Measurements from ENCODE around the gene ZNF609. TPM values are rescaled to one million over a fixed set of nuclear protein-coding genes. Genes with fewer than 3 reads are reported as not detected.
A peak's percentile ranks its signal among the peaks of the same experiment; 100 is the strongest.

ZNF609 gene
- total RNA-seq, 1 donor from 2014 or later = 28.6 TPM

DNA sequence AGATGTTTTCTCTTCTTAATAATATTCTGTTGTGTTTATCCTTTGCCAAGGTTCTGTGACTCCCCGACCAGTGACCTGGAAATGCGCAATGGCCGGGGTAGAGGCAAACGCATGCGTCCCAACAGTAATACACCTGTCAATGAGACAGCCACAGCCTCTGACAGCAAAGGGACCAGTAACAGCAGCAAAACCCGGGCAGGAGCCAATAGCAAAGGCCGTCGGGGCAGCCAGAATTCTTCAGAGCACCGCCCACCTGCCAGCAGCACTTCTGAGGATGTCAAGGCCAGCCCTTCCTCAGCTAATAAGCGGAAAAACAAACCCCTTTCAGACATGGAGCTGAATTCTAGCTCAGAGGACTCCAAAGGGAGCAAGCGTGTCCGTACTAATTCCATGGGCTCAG is 213.5 kb downstream of the ZNF609 start:
- Mint-ChIP-seq H3K27ac (no peak overlapping the region), H3K4me3 (no peak overlapping the region), H3K4me1 (no peaks in the 10 kb centered on the region), H3K36me3 (ENCODE audit: low read depth) (peaks cover 45% of the 10 kb centered on the region), H3K27me3 (no peaks in the 10 kb centered on the region), H3K9me3 (no peaks in the 10 kb centered on the region)
- intact Hi-C loops (cut with micrococcal nuclease) = no loop called here
- ATAC-seq (ENCODE audit: low read depth) (no peak), DNase-seq (no peak)
- POLR2A ChIA-PET = no interaction called here
- TF ChIP-seq CTCF (IDR thresholded peaks at IDR 0.05) = no peak
- CTCF ChIA-PET = interaction anchor here (1.6 kb wide), 1 partner anchor 54 kb away, joined by 6 read pairs; no protein-coding TSS in a partner anchor

DNA sequence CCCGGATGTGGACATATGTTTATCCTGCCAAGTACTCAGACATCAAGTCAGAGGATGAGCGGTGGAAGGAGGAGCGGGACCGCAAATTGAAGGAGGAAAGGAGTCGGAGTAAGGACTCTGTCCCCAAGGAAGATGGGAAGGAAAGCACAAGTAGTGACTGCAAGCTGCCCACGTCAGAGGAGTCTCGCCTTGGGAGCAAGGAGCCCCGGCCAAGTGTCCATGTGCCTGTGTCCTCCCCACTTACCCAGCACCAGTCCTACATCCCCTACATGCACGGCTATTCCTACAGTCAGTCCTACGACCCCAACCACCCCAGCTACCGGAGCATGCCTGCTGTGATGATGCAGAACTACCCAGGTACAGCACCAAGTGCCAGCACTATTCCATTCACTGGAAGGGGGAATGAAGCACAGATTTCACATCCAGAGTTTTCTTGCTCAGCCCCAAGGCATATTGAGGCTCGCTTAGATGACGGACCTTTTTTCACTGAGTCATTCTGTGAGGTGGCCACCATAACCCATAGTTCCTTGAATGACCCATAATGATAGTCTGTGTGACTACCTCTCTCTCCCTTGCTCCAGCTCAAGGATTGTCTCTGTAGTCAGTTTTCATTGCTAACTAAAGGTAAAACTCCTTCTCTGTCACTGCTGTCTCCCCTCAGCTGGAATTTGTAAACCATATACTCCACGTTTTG is 217.9 kb downstream of the ZNF609 start:
- peaks cover 87% of the 10 kb centered on the region for H3K36me3 Mint-ChIP-seq (ENCODE audit: low read depth)
- POLR2A ChIA-PET = no interaction called here
- no peak overlapping the region for H3K27ac Mint-ChIP-seq
- H3K9me3 Mint-ChIP-seq = no peaks in the 10 kb centered on the region
- intact Hi-C loops (cut with micrococcal nuclease) = no loop called here
- ATAC-seq (ENCODE audit: low read depth) = no peak
- no peaks in the 10 kb centered on the region for H3K27me3 Mint-ChIP-seq
- no peak for DNase-seq
- no peak overlapping the region for H3K4me3 Mint-ChIP-seq
- CTCF ChIA-PET = interaction anchor here (14.9 kb wide), 1 partner anchor 50 kb away, joined by 243 read pairs; no protein-coding TSS in a partner anchor
- no peak for TF ChIP-seq CTCF (IDR thresholded peaks at IDR 0.05)
- no peaks in the 10 kb centered on the region for H3K4me1 Mint-ChIP-seq

DNA sequence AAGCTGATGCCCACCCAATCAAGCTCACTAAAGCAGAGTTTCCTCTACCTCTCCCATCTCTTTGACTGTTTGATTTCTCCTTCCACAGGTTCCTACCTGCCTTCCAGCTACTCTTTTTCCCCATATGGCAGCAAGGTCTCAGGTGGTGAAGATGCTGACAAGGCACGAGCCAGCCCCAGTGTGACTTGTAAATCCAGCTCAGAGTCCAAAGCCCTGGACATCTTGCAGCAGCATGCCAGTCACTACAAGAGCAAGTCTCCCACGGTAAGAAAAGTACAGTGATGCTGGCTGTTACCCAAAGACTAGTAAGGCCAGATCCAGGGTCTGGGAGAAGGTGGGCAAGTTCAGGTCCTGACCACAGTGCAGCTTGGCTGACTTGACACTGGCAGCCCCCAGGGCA is 219.7 kb downstream of the ZNF609 start:
- ATAC-seq (ENCODE audit: low read depth) = no peak
- Mint-ChIP-seq H3K4me1 (no peaks in the 10 kb centered on the region), H3K9me3 (no peaks in the 10 kb centered on the region), H3K4me3 (no peak overlapping the region), H3K27me3 (no peaks in the 10 kb centered on the region), H3K36me3 (ENCODE audit: low read depth) (peaks cover 86% of the 10 kb centered on the region), H3K27ac (no peak overlapping the region)
- ChIA-PET CTCF (interaction anchor here (14.9 kb wide), 1 partner anchor 49 kb away, joined by 243 read pairs; no protein-coding TSS in a partner anchor), POLR2A (no interaction called here)
- no peak for TF ChIP-seq CTCF (IDR thresholded peaks at IDR 0.05)
- intact Hi-C loops (cut with micrococcal nuclease) = no loop called here
- no peak for DNase-seq

DNA sequence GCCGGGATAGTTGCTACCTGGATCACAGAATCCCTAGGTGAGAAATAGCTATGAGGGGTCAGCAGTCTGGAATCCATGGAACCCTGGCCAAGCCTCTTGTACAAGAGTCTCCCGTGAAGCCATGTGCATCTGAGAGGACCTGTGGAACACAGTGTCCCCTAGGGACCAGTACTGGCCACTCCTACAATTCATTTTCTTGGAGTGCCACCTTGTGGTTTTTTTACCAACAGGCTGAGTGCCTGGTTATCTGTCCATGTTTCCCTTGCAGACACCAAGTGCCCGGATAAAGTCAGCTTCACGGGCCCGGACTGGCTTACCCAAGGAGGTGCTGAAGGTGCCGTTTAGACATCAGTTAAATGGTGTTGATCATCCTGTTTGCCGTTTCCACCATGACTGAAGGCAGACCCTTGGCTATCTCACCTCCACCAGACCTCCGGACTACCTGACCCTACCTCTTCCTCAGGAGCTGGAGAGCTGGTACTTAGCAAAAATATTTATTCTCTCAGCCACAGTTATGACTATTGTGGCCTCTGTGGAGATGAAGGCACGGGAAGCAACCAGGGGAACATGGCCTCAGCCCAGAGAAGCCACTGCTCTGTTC is 221.1 kb downstream of the ZNF609 start:
- Mint-ChIP-seq H3K27me3 (no peaks in the 10 kb centered on the region), H3K9me3 (no peaks in the 10 kb centered on the region), H3K36me3 (ENCODE audit: low read depth) (peaks cover 87% of the 10 kb centered on the region), H3K4me3 (no peak overlapping the region), H3K27ac (no peak overlapping the region), H3K4me1 (no peaks in the 10 kb centered on the region)
- POLR2A ChIA-PET = interaction anchor here (0.6 kb wide), 1 partner anchor 24 kb away, joined by 3 read pairs; no protein-coding TSS in a partner anchor
- DNase-seq (no peak), ATAC-seq (ENCODE audit: low read depth) (peak; percentile 28)
- intact Hi-C loops (cut with micrococcal nuclease) = loop anchor here (1.0 kb wide), 1 partner anchor 254 kb away; no protein-coding TSS in a partner anchor
- CTCF ChIA-PET = interaction anchor here (1.0 to 14.9 kb wide), 2 partner anchors 47 to 254 kb away, joined by 3 to 243 read pairs; no protein-coding TSS in a partner anchor
- no peak for TF ChIP-seq CTCF (IDR thresholded peaks at IDR 0.05)

DNA sequence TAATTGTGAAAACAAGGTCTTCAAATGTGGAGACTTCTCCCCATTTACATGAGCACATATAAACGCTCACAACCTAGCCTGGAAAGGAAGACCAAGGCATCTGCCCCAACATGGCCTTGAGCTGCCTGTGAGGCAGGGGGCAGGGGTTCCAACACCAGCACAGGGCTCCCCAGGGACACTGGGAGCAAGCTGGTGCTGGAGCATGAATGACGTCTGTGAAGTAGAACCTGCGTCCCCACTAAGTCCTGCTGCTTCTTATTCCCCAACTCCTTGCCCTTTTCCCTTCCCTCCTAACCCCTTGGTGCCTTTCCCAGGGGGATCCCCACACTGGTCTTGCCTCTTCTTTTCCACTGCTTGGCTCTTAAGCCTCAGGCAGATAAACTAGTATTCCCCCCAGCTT is 221.9 kb downstream of the ZNF609 start:
- Mint-ChIP-seq H3K27ac (no peak overlapping the region), H3K4me3 (no peak overlapping the region), H3K9me3 (no peaks in the 10 kb centered on the region), H3K4me1 (no peaks in the 10 kb centered on the region), H3K36me3 (ENCODE audit: low read depth) (peaks cover 90% of the 10 kb centered on the region), H3K27me3 (no peaks in the 10 kb centered on the region)
- ChIA-PET CTCF (interaction anchor here (1.3 to 14.9 kb wide), 3 partner anchors 11 to 255 kb away, joined by 3 to 243 read pairs (median 3); no protein-coding TSS in a partner anchor), POLR2A (no interaction called here)
- DNase-seq (no peak), ATAC-seq (ENCODE audit: low read depth) (no peak)
- intact Hi-C loops (cut with micrococcal nuclease) = no loop called here
- no peak for TF ChIP-seq CTCF (IDR thresholded peaks at IDR 0.05)
